IMR-90 (cell line): ENCODE measurements around the gene CEP63. TPM values are rescaled to one million over a fixed set of nuclear protein-coding genes. Genes with fewer than 3 reads are reported as not detected.

Source experiments
- ATAC-seq: fragments of 200-7000 bp; cut with Tn5 transposase; 2 replicates; pipeline ENCODE4 v1.9.1; 2020; ENCODE audit warnings: low read depth, mild to moderate bottlenecking, moderate library complexity
- BruUV-seq: library from RNA; stranded (reverse); fragments of 400-500 nt; replicated peaks from 2 replicates; lab custom pipeline; 2021; lab: Mats Ljungman, UMichigan
- CTCF ChIA-PET: fragments of 300-600 bp; formaldehyde crosslinking; extraction: SDS; loops from one replicate; lab custom pipeline; 2021; ENCODE audit warnings: antibody characterized with exemption; lab: Yijun Ruan, JAX
- POLR2A ChIA-PET: fragments of 300-600 bp; sonication (Branson Sonifier 250); formaldehyde crosslinking; loops from one replicate; lab custom pipeline; 2022; ENCODE audit warnings: antibody characterized with exemption; ENCODE audit not compliant: unreplicated experiment; lab: Charles Lee
- DNase-seq: peaks from one replicate; pipeline ENCODE4 v3.0.0; 2013
- H2AFZ ChIP-seq: replicated peaks from 2 replicates; pipeline ENCODE3; 2013; ENCODE audit warnings: low read length, mild to moderate bottlenecking; ENCODE audit not compliant: poor library complexity
- H2AK5ac ChIP-seq: 2 replicates; pipeline ENCODE4 v1.6.1; 2013; ENCODE audit warnings: low read depth, low read length, inconsistent platforms
- H2AK9ac ChIP-seq: replicated peaks from 2 replicates; pipeline ENCODE3; 2013; ENCODE audit warnings: mild to moderate bottlenecking, low read depth, low read length, moderate library complexity; ENCODE audit not compliant: poor library complexity
- H2BK120ac ChIP-seq: 2 replicates; pipeline ENCODE4 v1.6.1; 2013; ENCODE audit warnings: low read depth, low read length, inconsistent platforms
- H2BK15ac ChIP-seq: 3 replicates; pipeline ENCODE4 v1.6.1; 2013; ENCODE audit warnings: low read depth, low read length, inconsistent platforms
- H2BK20ac ChIP-seq: 2 replicates; pipeline ENCODE4 v1.6.1; 2013; ENCODE audit warnings: low read depth, mild to moderate bottlenecking, inconsistent platforms, low read length, moderate library complexity
- H2BK5ac ChIP-seq: 2 replicates; pipeline ENCODE4 v1.6.1; 2013; ENCODE audit warnings: mild to moderate bottlenecking, low read depth, low read length, inconsistent platforms; ENCODE audit not compliant: poor library complexity, severe bottlenecking
- H3K14ac ChIP-seq: replicated peaks from 2 replicates; pipeline ENCODE4 v1.6.1; 2013; ENCODE audit warnings: low read depth, low read length, inconsistent platforms
- H3K18ac ChIP-seq: 2 replicates; pipeline ENCODE4 v1.6.1; 2013; ENCODE audit warnings: low read depth, low read length, control low read depth
- H3K23ac ChIP-seq: 2 replicates; pipeline ENCODE4 v1.6.1; 2013; ENCODE audit warnings: low read depth, low read length, inconsistent platforms
- H3K27ac ChIP-seq: 2 replicates; pipeline ENCODE4 v1.5.1; 2013; ENCODE audit warnings: mild to moderate bottlenecking, control low read depth, low read length; ENCODE audit not compliant: insufficient read depth
- H3K27me3 ChIP-seq: 2 replicates; pipeline ENCODE4 v1.6.1; 2013; ENCODE audit warnings: low read length; ENCODE audit not compliant: control insufficient read depth, insufficient read depth
- H3K36me3 ChIP-seq: 2 replicates; pipeline ENCODE4 v1.6.1; 2013; ENCODE audit warnings: low read length, mixed read lengths; ENCODE audit not compliant: control insufficient read depth, insufficient read depth
- H3K4ac ChIP-seq: 2 replicates; pipeline ENCODE4 v1.6.1; 2013; ENCODE audit warnings: low read depth, low read length, inconsistent platforms
- H3K4me1 ChIP-seq: 2 replicates; pipeline ENCODE4 v1.6.1; 2013; ENCODE audit warnings: low read length, mixed read lengths; ENCODE audit not compliant: control insufficient read depth, insufficient read depth
- H3K4me2 ChIP-seq: 2 replicates; pipeline ENCODE4 v1.6.1; 2013; ENCODE audit warnings: low read depth, mild to moderate bottlenecking, control low read depth, low read length, moderate library complexity
- H3K4me3 ChIP-seq: 2 replicates; pipeline ENCODE4 v1.5.1; 2013; ENCODE audit warnings: low read depth, mild to moderate bottlenecking, control low read depth, low read length, moderate library complexity; ENCODE audit not compliant: insufficient read depth
- H3K56ac ChIP-seq: 2 replicates; pipeline ENCODE4 v1.6.1; 2013; ENCODE audit warnings: low read length, inconsistent platforms; ENCODE audit not compliant: insufficient read depth; ENCODE audit errors: extremely low read depth
- H3K79me1 ChIP-seq, 2 experiments: 2 replicates each; pipeline ENCODE4 v1.6.1; 2013; ENCODE audit warnings: low read length in 2 of 2, inconsistent platforms in 1 of 2, low read depth in 1 of 2
- H3K9ac ChIP-seq: 2 replicates; pipeline ENCODE4 v1.6.1; 2013; ENCODE audit warnings: low read depth, low read length, control low read depth
- H3K9me1 ChIP-seq: 2 replicates; pipeline ENCODE4 v1.6.1; 2013; ENCODE audit warnings: low read length, inconsistent platforms; ENCODE audit not compliant: insufficient read depth
- H3K9me3 ChIP-seq: 2 replicates; pipeline ENCODE4 v1.6.1; 2013; ENCODE audit warnings: low read length; ENCODE audit not compliant: control insufficient read depth, insufficient read depth
- H4K20me1 ChIP-seq: 2 replicates; pipeline ENCODE4 v1.6.1; 2013; ENCODE audit warnings: low read length, inconsistent platforms; ENCODE audit not compliant: insufficient read depth
- H4K5ac ChIP-seq: 2 replicates; pipeline ENCODE4 v1.6.1; 2013; ENCODE audit warnings: mild to moderate bottlenecking, low read depth, low read length, control low read depth
- H4K8ac ChIP-seq, 2 experiments: 2 replicates each; pipeline ENCODE4 v1.6.1; 2013; ENCODE audit warnings: low read depth in 2 of 2, low read length in 2 of 2, control low read depth in 1 of 2, inconsistent platforms in 1 of 2
- H4K91ac ChIP-seq: 2 replicates; pipeline ENCODE4 v1.6.1; 2013; ENCODE audit warnings: low read depth, low read length, inconsistent platforms; ENCODE audit not compliant: insufficient read depth
- CHD1 ChIP-seq: IDR thresholded peaks from 2 replicates; pipeline ENCODE4 v1.6.1; 2012; ENCODE audit warnings: low read depth, low read length, improper control_type of control experiment
- WGBS, 2 experiments: methylation state at CpG; one replicate each; pipeline versions ENCODE4 v1.1.5 to v1.1.7; 2013; ENCODE audit warnings: missing lambda C conversion rate in 2 of 2; ENCODE audit not compliant: insufficient read length in 1 of 2; ENCODE audit errors: extremely low coverage in 2 of 2; 5-methylcytosine and 5-hydroxymethylcytosine counted together
- dilution Hi-C: fragments of 300-500 bp; cut with HindIII; formaldehyde crosslinking; loops from one replicate; pipeline ENCODE4 v1.14.3; 2018; ENCODE audit warnings: low sequenced_read_pairs; ENCODE audit not compliant: unreplicated experiment
- in situ Hi-C: fragments of 300-500 bp; cut with MboI; formaldehyde crosslinking; loops from 3 replicates; pipeline ENCODE4 v1.14.3; 2019; ENCODE audit warnings: low sequenced_read_pairs, inconsistent platforms, mixed read lengths
- intact Hi-C: fragments of 100-400 bp; cut with micrococcal nuclease; formaldehyde crosslinking; loops from 2 replicates; pipeline ENCODE4 v1.10.0; 2022
- polyA plus RNA-seq, 3 experiments: library from polyadenylated mRNA; depleted of rRNA; stranded (reverse); fragments of >200 nt; gene quantifications; 2 replicates each; pipeline ENCODE4 v1.2.3, GENCODE V29; 2012; ENCODE audit warnings: low replicate concordance in 1 of 3
- total RNA-seq: library from RNA; depleted of rRNA; stranded (reverse); fragments of >200 nt; gene quantifications from 2 replicates; pipeline ENCODE4 v1.2.3, GENCODE V29; 2012
- TF ChIP-seq, protein P1 (sequence below): fragments of 150-350 bp; IDR thresholded peaks from 2 replicates; pipeline ENCODE4 v1.6.1; 2017; ENCODE audit warnings: mild to moderate bottlenecking, antibody characterized with exemption, low read length, low read depth

CEP63 gene
- total and polyA plus RNA-seq, 2 of the 4 experiments (the other 2 are of a cell fraction) = 6.5 to 9.1 TPM

DNA sequence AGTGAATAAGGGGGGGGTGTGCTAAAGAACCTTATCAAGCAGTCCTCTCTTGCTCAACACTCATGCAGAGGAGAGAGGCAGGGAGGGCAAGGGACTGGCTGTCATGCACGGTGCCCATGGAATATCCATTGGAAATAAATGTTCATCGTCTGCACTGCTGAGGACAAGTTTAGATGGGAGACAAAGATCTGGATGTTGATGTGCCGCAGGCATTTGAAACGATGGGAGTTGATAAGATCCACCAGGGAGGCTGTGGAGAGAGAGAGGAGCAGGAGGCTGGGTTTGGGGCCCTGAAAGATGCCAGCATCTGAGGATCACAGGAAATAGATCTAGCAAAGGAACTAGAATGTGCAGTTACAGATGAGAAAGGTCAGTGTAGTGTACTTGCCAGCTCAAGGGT lies 76.2 kb downstream of the CEP63 start:
- no peaks in the 10 kb centered on the region for H3K79me1 ChIP-seq
- DNase-seq (no peak), ATAC-seq (no peak)
- no peak overlapping the region for H2AFZ ChIP-seq
- no peak overlapping the region for H3K4me2 ChIP-seq
- H3K23ac ChIP-seq = no peak overlapping the region
- BruUV-seq = no TSS peak
- H3K4ac ChIP-seq = no peak overlapping the region
- H2BK20ac ChIP-seq = no peak overlapping the region
- H3K4me3 ChIP-seq = no peak overlapping the region
- peaks cover 7% of the 10 kb centered on the region; the same call in 1 of the 2 replicates for H3K9me1 ChIP-seq
- no peak overlapping the region for H4K5ac ChIP-seq
- no peaks in the 10 kb centered on the region for H3K4me1 ChIP-seq
- H2BK5ac ChIP-seq = no peak overlapping the region
- TF ChIP-seq CHD1 = no peak
- TF ChIP-seq, protein P1, sequence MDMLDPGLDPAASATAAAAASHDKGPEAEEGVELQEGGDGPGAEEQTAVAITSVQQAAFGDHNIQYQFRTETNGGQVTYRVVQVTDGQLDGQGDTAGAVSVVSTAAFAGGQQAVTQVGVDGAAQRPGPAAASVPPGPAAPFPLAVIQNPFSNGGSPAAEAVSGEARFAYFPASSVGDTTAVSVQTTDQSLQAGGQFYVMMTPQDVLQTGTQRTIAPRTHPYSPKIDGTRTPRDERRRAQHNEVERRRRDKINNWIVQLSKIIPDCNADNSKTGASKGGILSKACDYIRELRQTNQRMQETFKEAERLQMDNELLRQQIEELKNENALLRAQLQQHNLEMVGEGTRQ = no peak
- in situ Hi-C loops (no loop called here), intact Hi-C loops (no loop called here), dilution Hi-C loops (no loop called here)
- H3K18ac ChIP-seq = no peak overlapping the region
- H3K36me3 ChIP-seq = peaks cover 12% of the 10 kb centered on the region
- POLR2A ChIA-PET = no interaction called here
- no peak overlapping the region for H3K14ac ChIP-seq
- no peak overlapping the region for H2AK5ac ChIP-seq
- no peaks in the 10 kb centered on the region for H4K20me1 ChIP-seq
- H3K27me3 ChIP-seq = no peaks in the 10 kb centered on the region
- no peaks in the 10 kb centered on the region for H3K9me3 ChIP-seq
- CTCF ChIA-PET = no interaction called here
- no peak overlapping the region for H3K56ac ChIP-seq
- H4K8ac ChIP-seq = no peak overlapping the region
- H2BK120ac ChIP-seq = no peak overlapping the region
- 94% methylated on average over 4 of the region's 4 CpGs; no CpG with 5 or more reads in 1 of the 2 experiments for WGBS, 2 experiments
- H3K27ac ChIP-seq = no peak overlapping the region
- no peak overlapping the region for H3K9ac ChIP-seq
- H4K91ac ChIP-seq = no peak overlapping the region
- no peak overlapping the region for H2AK9ac ChIP-seq
- no peak overlapping the region for H2BK15ac ChIP-seq
